Neural crest cell (in vitro differentiated cells): Measurements from ENCODE around the gene TUBGCP3. TPM values are rescaled to one million over a fixed set of nuclear protein-coding genes. Genes with fewer than 3 reads are reported as not detected.

Experiments
- DNase-seq: peaks from one replicate; pipeline ENCODE4 v3.0.0; 2021; ENCODE audit warnings: low read depth, mixed read lengths, low spot score
- H3K27ac Mint-ChIP-seq: one replicate; pipeline ENCODE4 v1.8.0; 2021; ENCODE audit warnings: mild to moderate bottlenecking, mixed read lengths; ENCODE audit not compliant: unreplicated experiment
- H3K27me3 Mint-ChIP-seq: 2 replicates; pipeline ENCODE4 v1.8.0; 2021; ENCODE audit warnings: low read depth, mild to moderate bottlenecking, mixed read lengths
- H3K36me3 Mint-ChIP-seq: 2 replicates; pipeline ENCODE4 v1.8.0; 2021; ENCODE audit warnings: low read depth, mild to moderate bottlenecking, mixed read lengths
- H3K4me1 Mint-ChIP-seq: 2 replicates; pipeline ENCODE4 v1.8.0; 2021; ENCODE audit warnings: mixed read lengths
- H3K4me3 Mint-ChIP-seq: one replicate; pipeline ENCODE4 v1.8.0; 2021; ENCODE audit warnings: mild to moderate bottlenecking, mixed read lengths
- H3K9me3 Mint-ChIP-seq: 2 replicates; pipeline ENCODE4 v1.8.0; 2021; ENCODE audit warnings: mixed read lengths
- total RNA-seq: library from RNA; stranded (reverse); gene quantifications from 2 replicates; pipeline ENCODE4 v1.2.1, GENCODE V29; 2021
- TF ChIP-seq, protein P1 (sequence below): fragments of 200-600 bp; sonication (generic); conservative IDR thresholded peaks from 2 replicates; pipeline ENCODE4 v1.5.0; 2021; ENCODE audit warnings: antibody characterized with exemption, mild to moderate bottlenecking

The TUBGCP3 gene
- total RNA-seq, 1 donor from 2014 or later = 43.9 TPM

GRCh38 chr13:112601371-112601770, 13.4 kb upstream of the TUBGCP3 start:
- Mint-ChIP-seq H3K4me1 (peaks cover 20% of the 10 kb centered on the region), H3K4me3 (no peak overlapping the region), H3K27me3 (peaks cover 6% of the 10 kb centered on the region), H3K9me3 (no peaks in the 10 kb centered on the region), H3K36me3 (no peaks in the 10 kb centered on the region), H3K27ac (no peak overlapping the region)
- TF ChIP-seq, protein P1, sequence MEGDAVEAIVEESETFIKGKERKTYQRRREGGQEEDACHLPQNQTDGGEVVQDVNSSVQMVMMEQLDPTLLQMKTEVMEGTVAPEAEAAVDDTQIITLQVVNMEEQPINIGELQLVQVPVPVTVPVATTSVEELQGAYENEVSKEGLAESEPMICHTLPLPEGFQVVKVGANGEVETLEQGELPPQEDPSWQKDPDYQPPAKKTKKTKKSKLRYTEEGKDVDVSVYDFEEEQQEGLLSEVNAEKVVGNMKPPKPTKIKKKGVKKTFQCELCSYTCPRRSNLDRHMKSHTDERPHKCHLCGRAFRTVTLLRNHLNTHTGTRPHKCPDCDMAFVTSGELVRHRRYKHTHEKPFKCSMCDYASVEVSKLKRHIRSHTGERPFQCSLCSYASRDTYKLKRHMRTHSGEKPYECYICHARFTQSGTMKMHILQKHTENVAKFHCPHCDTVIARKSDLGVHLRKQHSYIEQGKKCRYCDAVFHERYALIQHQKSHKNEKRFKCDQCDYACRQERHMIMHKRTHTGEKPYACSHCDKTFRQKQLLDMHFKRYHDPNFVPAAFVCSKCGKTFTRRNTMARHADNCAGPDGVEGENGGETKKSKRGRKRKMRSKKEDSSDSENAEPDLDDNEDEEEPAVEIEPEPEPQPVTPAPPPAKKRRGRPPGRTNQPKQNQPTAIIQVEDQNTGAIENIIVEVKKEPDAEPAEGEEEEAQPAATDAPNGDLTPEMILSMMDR = no peak
- DNase-seq = no peak

- H3K27me3 Mint-ChIP-seq = peaks cover 6% of the 10 kb centered on the region
- TF ChIP-seq, protein P1 = no peak
- no peak for DNase-seq
- no peak overlapping the region for H3K27ac Mint-ChIP-seq
- no peaks in the 10 kb centered on the region for H3K4me1 Mint-ChIP-seq
- no peak overlapping the region for H3K4me3 Mint-ChIP-seq
- H3K9me3 Mint-ChIP-seq = no peaks in the 10 kb centered on the region
- H3K36me3 Mint-ChIP-seq = peaks cover 2% of the 10 kb centered on the region
Observed at GRCh38 chr13:112596235-112596634, 8.3 kb upstream of the TUBGCP3 start.

DNA sequence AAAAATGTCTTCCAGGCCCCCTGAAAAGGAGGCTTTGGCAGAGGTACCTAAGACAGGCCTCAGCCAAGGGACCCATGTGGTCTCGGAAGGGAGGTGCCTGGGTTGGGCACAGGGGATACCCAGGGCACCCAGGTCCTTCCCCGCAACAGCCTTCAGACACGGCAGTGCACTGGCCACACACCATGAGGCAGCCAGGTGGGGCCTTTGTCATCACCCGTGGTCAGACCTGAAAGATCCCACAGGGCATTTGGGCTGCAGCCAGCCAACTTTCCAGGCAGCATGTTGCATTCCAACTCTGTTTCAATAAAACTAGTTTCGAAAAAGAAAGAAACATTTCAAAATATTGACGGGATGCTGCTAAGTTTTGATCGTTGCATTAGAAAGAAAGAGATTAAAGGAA, 4.7 kb upstream of the TUBGCP3 start:
- Mint-ChIP-seq H3K4me3 (no peak overlapping the region), H3K36me3 (peaks cover 7% of the 10 kb centered on the region), H3K4me1 (peaks cover 12% of the 10 kb centered on the region), H3K27me3 (peaks cover 2% of the 10 kb centered on the region), H3K27ac (no peak overlapping the region), H3K9me3 (peaks cover 4% of the 10 kb centered on the region)
- DNase-seq = no peak
- TF ChIP-seq, protein P1 = no peak

DNA sequence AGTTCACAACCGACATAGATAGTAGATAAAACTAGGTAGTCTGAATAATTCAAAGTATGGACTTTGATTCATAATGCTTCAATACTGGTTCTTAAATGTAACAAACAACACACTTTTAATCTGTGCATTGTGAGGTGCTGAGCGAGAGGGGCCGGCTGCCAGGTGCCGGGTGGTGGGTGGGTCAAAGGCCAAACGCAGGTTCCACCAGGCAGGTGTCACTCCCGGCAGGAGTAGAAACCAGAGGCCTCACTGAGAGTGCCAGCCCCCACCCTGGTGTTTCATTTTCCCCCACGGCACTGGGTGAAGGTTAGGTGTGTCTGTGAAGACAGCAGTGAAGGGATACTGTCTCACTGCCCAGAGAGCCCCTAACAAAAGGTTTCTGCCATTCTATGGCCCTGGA, 4.2 kb upstream of the TUBGCP3 start:
- Mint-ChIP-seq H3K4me1 (peaks cover 14% of the 10 kb centered on the region), H3K27ac (no peak overlapping the region), H3K4me3 (no peak overlapping the region), H3K36me3 (peaks cover 8% of the 10 kb centered on the region), H3K27me3 (peaks cover 2% of the 10 kb centered on the region), H3K9me3 (peaks cover 4% of the 10 kb centered on the region)
- TF ChIP-seq, protein P1 = no peak
- DNase-seq = no peak

- peaks cover 8% of the 10 kb centered on the region for H3K36me3 Mint-ChIP-seq
- no peak for DNase-seq
- TF ChIP-seq, protein P1 = no peak
- peak overlapping the region; percentile 98 for H3K4me3 Mint-ChIP-seq
- peaks cover 4% of the 10 kb centered on the region for H3K9me3 Mint-ChIP-seq
- H3K27ac Mint-ChIP-seq = peak overlapping the region; percentile 57
- no peaks in the 10 kb centered on the region for H3K27me3 Mint-ChIP-seq
- peaks cover 28% of the 10 kb centered on the region for H3K4me1 Mint-ChIP-seq
Observed at GRCh38 chr13:112588490-112589297, 741 bp upstream of the TUBGCP3 start.
